OCI-LY7 (cell line): ENCODE data around the gene WNK2. TPM values are rescaled to one million over a fixed set of nuclear protein-coding genes. Genes with fewer than 3 reads are reported as not detected.

Experiments
- BruUV-seq: library from RNA; stranded (reverse); fragments of 400-500 nt; replicated peaks from 2 replicates; lab custom pipeline; 2021; lab: Mats Ljungman, UMichigan
- CTCF ChIA-PET: fragments of 300-600 bp; sonication (Branson Sonifier 250); formaldehyde crosslinking; loops from one replicate; lab custom pipeline; 2022; ENCODE audit warnings: antibody characterized with exemption; ENCODE audit not compliant: unreplicated experiment; lab: Charles Lee
- POLR2A ChIA-PET: fragments of 300-600 bp; sonication (Branson Sonifier 250); formaldehyde crosslinking; loops from one replicate; lab custom pipeline; 2022; ENCODE audit warnings: antibody characterized with exemption; lab: Charles Lee
- DNase-seq: peaks from one replicate; pipeline ENCODE4 v3.0.0-alpha.2; 2015; ENCODE audit warnings: low spot score
- H2AFZ ChIP-seq: fragments of 200-600 bp; sonication (generic), shearing (Covaris generic); 2 replicates; pipeline ENCODE4 v1.6.1; 2014; ENCODE audit warnings: mild to moderate bottlenecking, antibody characterized with exemption, low read length, moderate library complexity
- H3K27ac ChIP-seq: fragments of 200-600 bp; sonication (generic); 2 replicates; pipeline ENCODE4 v1.5.1; 2014; ENCODE audit warnings: mixed run types, low read depth, mild to moderate bottlenecking, moderate library complexity, low read length, inconsistent platforms; ENCODE audit not compliant: poor library complexity, severe bottlenecking
- H3K36me3 ChIP-seq: fragments of 200-600 bp; sonication (generic); 2 replicates; pipeline ENCODE4 v1.6.1; 2014; ENCODE audit warnings: mild to moderate bottlenecking, antibody characterized with exemption, low read length, moderate library complexity, mixed read lengths; ENCODE audit not compliant: insufficient read depth
- H3K4me1 ChIP-seq: fragments of 200-600 bp; sonication (generic); 2 replicates; pipeline ENCODE4 v1.5.1; 2014; ENCODE audit warnings: mild to moderate bottlenecking, low read length; ENCODE audit not compliant: insufficient read depth, poor library complexity, severe bottlenecking
- H3K4me2 ChIP-seq: fragments of 200-600 bp; sonication (generic); 2 replicates; pipeline ENCODE4 v1.6.1; 2014; ENCODE audit warnings: mild to moderate bottlenecking, low read length
- H3K4me3 ChIP-seq: fragments of 200-600 bp; sonication (generic); 2 replicates; pipeline ENCODE4 v1.5.1; 2014; ENCODE audit warnings: mild to moderate bottlenecking, low read depth, low read length; ENCODE audit not compliant: poor library complexity, severe bottlenecking
- H3K79me2 ChIP-seq: fragments of 200-600 bp; sonication (generic); 2 replicates; pipeline ENCODE4 v1.6.1; 2016; ENCODE audit warnings: low read depth, mild to moderate bottlenecking, low read length, moderate library complexity, mixed read lengths; ENCODE audit not compliant: insufficient read depth
- H3K9me2 ChIP-seq: fragments of 200-600 bp; sonication (generic); 2 replicates; pipeline ENCODE4 v1.6.1; 2016; ENCODE audit warnings: mild to moderate bottlenecking, low read length, mixed read lengths; ENCODE audit not compliant: insufficient read depth
- H3K9me3 ChIP-seq: fragments of 200-600 bp; sonication (generic); 2 replicates; pipeline ENCODE4 v1.6.1; 2014; ENCODE audit warnings: mild to moderate bottlenecking, mixed run types, low read length, mixed read lengths
- H4K20me1 ChIP-seq: fragments of 200-600 bp; sonication (generic); 2 replicates; pipeline ENCODE4 v1.6.1; 2014; ENCODE audit warnings: mild to moderate bottlenecking, antibody characterized with exemption, low read length, moderate library complexity, mixed read lengths; ENCODE audit not compliant: insufficient read depth
- CTCF ChIP-seq: fragments of 200-600 bp; sonication (generic); conservative IDR thresholded peaks from 2 replicates; pipeline ENCODE4 v1.5.1; 2014; ENCODE audit warnings: mild to moderate bottlenecking, antibody characterized with exemption, low read length, moderate library complexity, mixed read lengths
- EZH2phosphoT487 ChIP-seq: fragments of 200-600 bp; sonication (generic); IDR thresholded peaks from 2 replicates; pipeline ENCODE4 v1.6.1; 2018; ENCODE audit warnings: low read depth, borderline replicate concordance, mild to moderate bottlenecking, mixed run types, antibody characterized with exemption, low read length, moderate library complexity, mixed read lengths
- intact Hi-C: fragments of 100-400 bp; cut with micrococcal nuclease; formaldehyde crosslinking; loops from one replicate; pipeline ENCODE4 v1.10.0; 2022; ENCODE audit not compliant: unreplicated experiment
- total RNA-seq, 2 experiments: library from RNA; depleted of rRNA in 1 of 2; stranded (reverse); fragments of >200 nt in 1 of 2; shearing (Covaris generic) in 1 of 2; gene quantifications; 2 replicates each; pipeline ENCODE4 v1.2.3, GENCODE V29; 2014 to 2022

WNK2 gene
- total RNA-seq, 2 experiments from 2014 or later: 142 to 194 TPM

DNA sequence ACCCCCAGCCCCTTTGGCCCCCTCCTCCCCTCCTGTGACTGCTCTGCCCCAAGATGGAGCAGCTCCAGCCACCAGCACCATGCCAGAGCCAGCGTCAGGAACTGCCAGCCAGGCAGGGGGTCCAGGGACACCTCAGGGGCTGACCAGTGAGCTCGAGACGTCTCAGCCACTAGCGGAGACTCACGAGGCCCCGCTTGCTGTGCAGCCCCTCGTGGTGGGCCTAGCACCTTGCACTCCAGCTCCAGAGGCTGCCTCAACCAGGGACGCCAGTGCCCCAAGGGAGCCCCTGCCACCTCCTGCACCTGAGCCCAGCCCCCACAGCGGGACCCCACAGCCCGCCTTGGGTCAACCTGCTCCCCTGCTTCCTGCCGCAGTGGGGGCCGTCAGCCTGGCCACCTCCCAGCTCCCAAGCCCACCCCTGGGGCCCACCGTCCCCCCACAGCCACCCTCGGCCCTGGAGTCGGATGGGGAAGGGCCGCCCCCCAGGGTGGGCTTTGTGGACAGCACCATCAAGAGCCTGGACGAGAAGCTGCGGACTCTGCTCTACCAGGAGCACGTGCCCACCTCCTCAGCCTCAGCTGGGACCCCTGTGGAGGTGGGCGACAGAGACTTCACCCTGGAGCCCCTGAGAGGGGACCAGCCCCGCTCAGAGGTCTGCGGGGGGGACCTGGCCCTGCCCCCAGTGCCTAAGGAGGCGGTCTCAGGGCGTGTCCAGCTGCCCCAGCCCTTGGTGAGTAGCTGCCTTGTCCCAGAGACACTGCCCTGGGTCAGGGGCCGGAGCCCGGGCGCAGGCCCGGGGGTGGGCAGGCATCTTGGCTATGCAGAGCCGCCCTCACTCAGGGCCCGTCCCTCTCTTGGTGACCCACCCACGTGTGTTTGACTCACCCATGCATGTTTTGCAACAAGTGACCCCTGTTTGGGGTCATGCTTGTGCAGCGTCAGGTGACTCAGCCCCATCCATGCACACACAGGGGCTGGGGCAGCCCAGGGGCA lies 105.2 kb downstream of the WNK2 start:
- Histone ChIP-seq H3K9me2 (no peaks in the 10 kb centered on the region), H3K36me3 (peaks cover 60% of the 10 kb centered on the region), H3K27ac (peak overlapping the region; percentile 98), H3K4me3 (peak overlapping the region; percentile 42), H3K4me2 (peak overlapping the region; percentile 71), H3K4me1 (peaks cover 93% of the 10 kb centered on the region), H3K9me3 (peaks cover 10% of the 10 kb centered on the region), H4K20me1 (no peaks in the 10 kb centered on the region), H2AFZ (no peak overlapping the region), H3K79me2 (no peaks in the 10 kb centered on the region)
- BruUV-seq: no TSS peak
- intact Hi-C loops: no loop called here
- TF ChIP-seq EZH2phosphoT487 (no peak), CTCF (no peak)
- POLR2A ChIA-PET: interaction anchor here (0.7 to 6.8 kb wide), 3 partner anchors 9 to 20 kb away, joined by 3 to 170 read pairs (median 8); no protein-coding TSS in a partner anchor
- CTCF ChIA-PET: interaction anchor here (0.8 to 2.5 kb wide), 6 partner anchors 9 to 23 kb away, joined by 3 to 8 read pairs (median 4); no protein-coding TSS in a partner anchor
- no peak for DNase-seq

- Histone ChIP-seq H3K27ac (peak overlapping the region; percentile 98), H3K4me2 (peak overlapping the region; percentile 71), H3K9me2 (no peaks in the 10 kb centered on the region), H4K20me1 (no peaks in the 10 kb centered on the region), H2AFZ (no peak overlapping the region), H3K4me3 (no peak overlapping the region), H3K36me3 (peaks cover 54% of the 10 kb centered on the region), H3K4me1 (peaks cover 93% of the 10 kb centered on the region), H3K9me3 (no peaks in the 10 kb centered on the region), H3K79me2 (no peaks in the 10 kb centered on the region)
- TF ChIP-seq CTCF (peak; percentile 58), EZH2phosphoT487 (no peak)
- ChIA-PET POLR2A (interaction anchor here (0.7 to 6.8 kb wide), 4 partner anchors 9 to 24 kb away, joined by 3 to 170 read pairs (median 5); no protein-coding TSS in a partner anchor), CTCF (interaction anchor here (0.7 to 2.5 kb wide), 4 partner anchors 23 to 148 kb away, joined by 3 to 8 read pairs (median 4); no protein-coding TSS in a partner anchor)
- BruUV-seq: no TSS peak
- intact Hi-C loops: no loop called here
- peak; percentile 52 for DNase-seq
Measured at GRCh38 chr9:93290495-93291434, 106.8 kb downstream of the WNK2 start.
